A673 (cell line): Measurements from ENCODE around the gene CERS6. TPM values are rescaled to one million over a fixed set of nuclear protein-coding genes. Genes with fewer than 3 reads are reported as not detected.
"Not testable (repeated sequence)": the region's sequence is repeated elsewhere in the genome, so short reads cannot be mapped to it uniquely, and the experiment has no call there.

ENCODE experiments used
- BruUV-seq: library from RNA; stranded (reverse); fragments of 400-500 nt; replicated peaks from 2 replicates; lab custom pipeline; 2021; lab: Mats Ljungman, UMichigan
- CTCF ChIA-PET: fragments of 300-600 bp; sonication (Branson Sonifier 250); formaldehyde crosslinking; loops from one replicate; lab custom pipeline; 2022; ENCODE audit warnings: antibody characterized with exemption; lab: Charles Lee
- POLR2A ChIA-PET: fragments of 300-600 bp; sonication (Branson Sonifier 250); formaldehyde crosslinking; loops from one replicate; lab custom pipeline; 2022; ENCODE audit warnings: antibody characterized with exemption; ENCODE audit not compliant: low non-redundant PET; lab: Charles Lee
- DNase-seq: peaks from one replicate; pipeline ENCODE4 v3.0.0-alpha.2; 2015; ENCODE audit warnings: low spot score
- H3K27ac ChIP-seq: fragments of 200-600 bp; sonication (generic); 2 replicates; pipeline ENCODE4 v1.5.1; 2016; ENCODE audit warnings: mixed run types, low read depth, mild to moderate bottlenecking, mixed read lengths, antibody characterized with exemption, low read length; ENCODE audit not compliant: poor library complexity, severe bottlenecking
- H3K27me3 ChIP-seq: fragments of 200-600 bp; sonication (generic); replicated peaks from 2 replicates; pipeline ENCODE4 v1.6.1; 2017; ENCODE audit warnings: mixed run types, low read depth, mild to moderate bottlenecking, mixed read lengths, antibody characterized with exemption, low read length; ENCODE audit not compliant: insufficient read depth, poor library complexity
- H3K36me3 ChIP-seq: fragments of 200-600 bp; sonication (generic); 2 replicates; pipeline ENCODE4 v1.6.1; 2016; ENCODE audit warnings: mixed run types, mild to moderate bottlenecking, mixed read lengths, antibody characterized with exemption, low read length; ENCODE audit not compliant: insufficient read depth, poor library complexity, severe bottlenecking
- H3K4me1 ChIP-seq: fragments of 200-600 bp; sonication (generic); 2 replicates; pipeline ENCODE4 v1.6.1; 2017; ENCODE audit warnings: mixed run types, mild to moderate bottlenecking, mixed read lengths, antibody characterized with exemption, low read length; ENCODE audit not compliant: insufficient read depth, poor library complexity, severe bottlenecking
- H3K4me3 ChIP-seq: fragments of 200-600 bp; sonication (generic); 2 replicates; pipeline ENCODE4 v1.5.1; 2016; ENCODE audit warnings: low read depth, mixed run types, mild to moderate bottlenecking, mixed read lengths, low read length; ENCODE audit not compliant: poor library complexity, severe bottlenecking
- H3K9me3 ChIP-seq: fragments of 200-600 bp; sonication (generic); 2 replicates; pipeline ENCODE4 v1.6.1; 2016; ENCODE audit warnings: mixed run types, low read depth, mild to moderate bottlenecking, mixed read lengths, antibody characterized with exemption, low read length; ENCODE audit not compliant: poor library complexity, severe bottlenecking
- EZH2 ChIP-seq: fragments of 200-600 bp; sonication (generic); IDR thresholded peaks from 2 replicates; pipeline ENCODE4 v1.6.1; 2017; ENCODE audit warnings: borderline replicate concordance, low read depth, mild to moderate bottlenecking, mixed read lengths, antibody characterized with exemption, low read length; ENCODE audit not compliant: poor library complexity, severe bottlenecking
- intact Hi-C: fragments of 100-400 bp; cut with micrococcal nuclease; formaldehyde crosslinking; loops from one replicate; pipeline ENCODE4 v1.10.0; 2022; ENCODE audit not compliant: unreplicated experiment
- total RNA-seq: library from RNA; stranded (reverse); gene quantifications from 2 replicates; pipeline ENCODE4 v1.2.3, GENCODE V29; 2021
- TF ChIP-seq, protein P1 (sequence below): fragments of 300-800, 200-600 bp; sonication (generic); conservative IDR thresholded peaks from 2 replicates; pipeline ENCODE4 v1.5.1; 2017; ENCODE audit warnings: low read depth, mild to moderate bottlenecking, antibody characterized with exemption, low read length, moderate library complexity, mixed read lengths

CERS6 gene
- total RNA-seq, 1 experiment from 2014 or later = 12.4 TPM

DNA sequence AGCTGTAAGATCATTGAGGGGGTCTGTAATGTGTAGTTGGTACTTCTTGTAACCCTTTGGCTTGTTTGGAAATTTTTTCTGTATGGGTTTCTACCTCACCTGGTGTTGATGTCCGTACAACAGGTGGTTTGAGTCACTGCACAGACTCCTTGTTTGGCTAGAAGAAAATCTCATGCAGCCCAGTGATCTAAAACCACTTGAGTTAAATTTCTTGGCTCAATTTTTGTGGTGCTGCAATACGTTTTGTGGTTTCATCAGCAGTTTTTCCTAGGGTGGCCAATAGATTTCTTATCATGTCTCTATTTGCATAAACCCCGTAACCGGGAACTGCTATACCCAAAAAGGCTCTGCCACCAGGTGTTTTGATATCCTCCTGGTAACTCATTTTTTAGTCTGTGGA, 43.4 kb downstream of the CERS6 start:
- intact Hi-C loops = no loop called here
- no peak overlapping the region for H3K27ac ChIP-seq
- TF ChIP-seq EZH2 = no peak
- TF ChIP-seq, protein P1, sequence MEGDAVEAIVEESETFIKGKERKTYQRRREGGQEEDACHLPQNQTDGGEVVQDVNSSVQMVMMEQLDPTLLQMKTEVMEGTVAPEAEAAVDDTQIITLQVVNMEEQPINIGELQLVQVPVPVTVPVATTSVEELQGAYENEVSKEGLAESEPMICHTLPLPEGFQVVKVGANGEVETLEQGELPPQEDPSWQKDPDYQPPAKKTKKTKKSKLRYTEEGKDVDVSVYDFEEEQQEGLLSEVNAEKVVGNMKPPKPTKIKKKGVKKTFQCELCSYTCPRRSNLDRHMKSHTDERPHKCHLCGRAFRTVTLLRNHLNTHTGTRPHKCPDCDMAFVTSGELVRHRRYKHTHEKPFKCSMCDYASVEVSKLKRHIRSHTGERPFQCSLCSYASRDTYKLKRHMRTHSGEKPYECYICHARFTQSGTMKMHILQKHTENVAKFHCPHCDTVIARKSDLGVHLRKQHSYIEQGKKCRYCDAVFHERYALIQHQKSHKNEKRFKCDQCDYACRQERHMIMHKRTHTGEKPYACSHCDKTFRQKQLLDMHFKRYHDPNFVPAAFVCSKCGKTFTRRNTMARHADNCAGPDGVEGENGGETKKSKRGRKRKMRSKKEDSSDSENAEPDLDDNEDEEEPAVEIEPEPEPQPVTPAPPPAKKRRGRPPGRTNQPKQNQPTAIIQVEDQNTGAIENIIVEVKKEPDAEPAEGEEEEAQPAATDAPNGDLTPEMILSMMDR = no peak
- no peaks in the 10 kb centered on the region for H3K4me1 ChIP-seq
- no peaks in the 10 kb centered on the region for H3K36me3 ChIP-seq
- H3K4me3 ChIP-seq = no peak overlapping the region
- ChIA-PET CTCF (no interaction called here), POLR2A (no interaction called here)
- H3K9me3 ChIP-seq = no peaks in the 10 kb centered on the region
- BruUV-seq = no TSS peak
- no peaks in the 10 kb centered on the region for H3K27me3 ChIP-seq
- DNase-seq = no peak

DNA sequence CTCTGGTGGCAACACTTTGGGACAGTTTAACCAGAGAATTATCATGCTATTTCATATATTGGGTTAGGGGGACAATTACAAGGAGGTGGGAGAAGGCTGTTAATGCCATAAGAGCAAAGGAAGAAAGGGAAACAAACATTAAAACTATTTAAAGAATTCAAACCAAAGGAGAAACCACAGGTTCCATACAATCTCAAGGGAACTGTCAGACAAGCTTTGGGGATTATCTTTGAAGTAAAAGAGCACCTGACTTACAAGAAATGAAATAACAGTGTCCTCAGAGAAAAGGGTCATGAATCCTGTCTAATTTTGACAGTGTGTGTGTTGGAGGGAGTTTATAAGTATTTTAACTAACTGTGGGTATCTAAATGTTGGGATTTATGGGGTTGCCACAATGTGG, 44.4 kb downstream of the CERS6 start:
- Histone ChIP-seq H3K36me3 (no peaks in the 10 kb centered on the region), H3K27me3 (no peaks in the 10 kb centered on the region), H3K4me1 (no peaks in the 10 kb centered on the region), H3K4me3 (no peak overlapping the region), H3K27ac (no peak overlapping the region), H3K9me3 (no peaks in the 10 kb centered on the region)
- CTCF ChIA-PET = no interaction called here
- TF ChIP-seq, protein P1 = no peak
- no peak for TF ChIP-seq EZH2
- intact Hi-C loops = no loop called here
- POLR2A ChIA-PET = no interaction called here
- no peak for DNase-seq
- BruUV-seq = no TSS peak

DNA sequence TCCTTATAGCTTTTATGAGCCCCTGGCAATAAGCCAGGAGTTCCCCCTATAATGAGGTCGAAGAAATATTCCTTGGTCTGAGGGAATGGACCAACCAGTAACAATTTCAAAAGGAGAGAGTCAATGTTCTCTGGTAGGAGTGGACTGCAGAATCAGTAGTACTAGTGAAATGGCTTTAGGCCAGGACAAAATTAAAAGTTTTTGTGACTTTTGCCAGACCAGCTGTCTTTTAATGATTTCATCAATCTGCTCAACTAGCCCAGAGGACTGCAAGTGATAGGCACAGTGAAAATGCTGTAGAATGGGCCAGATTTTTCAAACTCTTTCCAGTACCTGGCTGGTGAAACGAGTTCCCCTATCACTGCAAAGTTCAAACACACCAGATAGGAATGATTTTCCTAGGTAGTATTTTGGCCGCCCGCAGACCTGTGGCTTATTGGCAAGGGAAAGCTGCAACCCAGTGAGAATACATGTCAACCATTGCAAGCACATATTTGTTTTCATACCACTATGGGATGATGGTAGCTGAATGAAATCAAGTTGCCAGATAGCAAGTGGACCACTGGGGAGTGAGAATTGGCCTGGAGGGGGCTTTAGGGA, 45.5 kb downstream of the CERS6 start:
- Histone ChIP-seq H3K27me3 (no peaks in the 10 kb centered on the region), H3K9me3 (no peaks in the 10 kb centered on the region), H3K4me1 (no peaks in the 10 kb centered on the region), H3K36me3 (no peaks in the 10 kb centered on the region), H3K4me3 (no peak overlapping the region), H3K27ac (no peak overlapping the region)
- POLR2A ChIA-PET = no interaction called here
- no peak for DNase-seq
- CTCF ChIA-PET = no interaction called here
- TF ChIP-seq, protein P1 = no peak
- TF ChIP-seq EZH2 = no peak
- intact Hi-C loops = no loop called here
- BruUV-seq = no TSS peak

DNA sequence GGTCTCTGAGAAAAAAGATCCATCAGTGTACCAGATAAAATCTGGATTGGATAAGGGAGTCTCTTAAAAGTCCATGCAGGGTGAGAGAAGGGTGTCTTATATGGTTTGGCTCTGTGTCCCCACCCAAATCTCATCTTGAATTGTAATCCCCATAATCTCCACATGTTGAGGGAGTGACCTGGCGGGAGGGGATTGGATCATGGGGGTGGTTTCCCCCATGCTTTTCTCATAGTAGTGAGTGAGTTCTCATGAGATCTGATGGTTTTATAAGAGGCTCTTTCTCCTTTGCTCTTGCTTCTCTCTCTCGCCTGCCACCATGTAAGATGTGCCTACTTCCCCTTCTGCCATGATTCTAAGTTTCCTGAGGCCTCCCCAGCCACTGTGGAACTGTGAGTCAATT, 46.8 kb downstream of the CERS6 start:
- BruUV-seq, H3K27ac ChIP-seq, DNase-seq, CTCF ChIA-PET, H3K27me3 ChIP-seq, H3K4me1 ChIP-seq, H3K9me3 ChIP-seq, intact Hi-C loops, H3K4me3 ChIP-seq, H3K36me3 ChIP-seq, POLR2A ChIA-PET: not testable (repeated sequence)
